ENCODE results near the gene NLRC5. TPM values are rescaled to one million over a fixed set of nuclear protein-coding genes. Genes with fewer than 3 reads are reported as not detected.

NLRC5 gene
- total RNA-seq, 1 experiment from 2014 or later = 0.98 TPM

DNA sequence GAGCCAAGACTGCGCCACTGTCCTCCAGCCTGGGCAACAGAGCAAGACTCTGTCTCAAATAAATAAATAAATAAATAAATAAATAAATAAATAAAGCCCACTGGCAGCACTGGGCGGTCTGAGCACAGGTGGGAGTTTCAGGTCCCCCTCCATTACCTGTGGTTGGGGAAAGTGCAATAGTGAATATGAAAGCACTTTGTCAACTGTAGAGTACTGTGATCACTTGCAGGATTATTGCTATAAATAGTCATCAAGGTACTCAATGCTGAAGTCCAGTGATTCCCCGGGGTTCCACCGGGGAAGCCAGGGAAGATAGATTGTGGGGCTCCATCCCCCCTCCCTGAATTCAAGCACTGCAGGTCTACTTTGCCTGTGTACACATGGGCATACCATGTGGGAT, 60.3 kb downstream of the NLRC5 start:
- ChIA-PET CTCF (no interaction called here), POLR2A (ENCODE audit: unreplicated experiment) (no interaction called here)
- intact Hi-C loops (cut with micrococcal nuclease) = no loop called here
- Histone ChIP-seq H3K9ac (ENCODE audit: low read length) (no peak overlapping the region), H3K27me3 (ENCODE audit: low read length) (no peaks in the 10 kb centered on the region), H2AFZ (ENCODE audit: low read length) (no peak overlapping the region), H3K4me2 (ENCODE audit: low read length) (no peak overlapping the region), H4K20me1 (ENCODE audit: low read length) (no peaks in the 10 kb centered on the region), H3K4me1 (ENCODE audit: insufficient read depth, low read length) (no peaks in the 10 kb centered on the region), H3K27ac (ENCODE audit: low read length) (no peak overlapping the region), H3K4me3 (ENCODE audit: low read length) (no peak overlapping the region), H3F3A (ENCODE audit: low read length, unreplicated experiment) (no peaks in the 10 kb centered on the region), H3K9me3 (ENCODE audit: low read length) (no peaks in the 10 kb centered on the region), H3K79me2 (ENCODE audit: low read length) (no peaks in the 10 kb centered on the region), H3K9me2 (replicated peaks; ENCODE audit: low read length) (no peaks in the 10 kb centered on the region), H3K36me3 (ENCODE audit: low read depth, low read length) (no peaks in the 10 kb centered on the region)
- no TSS peak for BruUV-seq (replicated peaks)
- ATAC-seq (no peak), DNase-seq (no peak)
- no peak for TF ChIP-seq EZH2phosphoT487 (IDR thresholded peaks at IDR 0.05; ENCODE audit: borderline replicate concordance, low read length)
- no peak for TF ChIP-seq EZH2 (IDR thresholded peaks at IDR 0.05; ENCODE audit: low read length, unreplicated experiment)
- TF ChIP-seq, protein P1, sequence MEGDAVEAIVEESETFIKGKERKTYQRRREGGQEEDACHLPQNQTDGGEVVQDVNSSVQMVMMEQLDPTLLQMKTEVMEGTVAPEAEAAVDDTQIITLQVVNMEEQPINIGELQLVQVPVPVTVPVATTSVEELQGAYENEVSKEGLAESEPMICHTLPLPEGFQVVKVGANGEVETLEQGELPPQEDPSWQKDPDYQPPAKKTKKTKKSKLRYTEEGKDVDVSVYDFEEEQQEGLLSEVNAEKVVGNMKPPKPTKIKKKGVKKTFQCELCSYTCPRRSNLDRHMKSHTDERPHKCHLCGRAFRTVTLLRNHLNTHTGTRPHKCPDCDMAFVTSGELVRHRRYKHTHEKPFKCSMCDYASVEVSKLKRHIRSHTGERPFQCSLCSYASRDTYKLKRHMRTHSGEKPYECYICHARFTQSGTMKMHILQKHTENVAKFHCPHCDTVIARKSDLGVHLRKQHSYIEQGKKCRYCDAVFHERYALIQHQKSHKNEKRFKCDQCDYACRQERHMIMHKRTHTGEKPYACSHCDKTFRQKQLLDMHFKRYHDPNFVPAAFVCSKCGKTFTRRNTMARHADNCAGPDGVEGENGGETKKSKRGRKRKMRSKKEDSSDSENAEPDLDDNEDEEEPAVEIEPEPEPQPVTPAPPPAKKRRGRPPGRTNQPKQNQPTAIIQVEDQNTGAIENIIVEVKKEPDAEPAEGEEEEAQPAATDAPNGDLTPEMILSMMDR (conservative IDR thresholded peaks at IDR 0.05; ENCODE audit: low read depth, low read length) = no peak

DNA sequence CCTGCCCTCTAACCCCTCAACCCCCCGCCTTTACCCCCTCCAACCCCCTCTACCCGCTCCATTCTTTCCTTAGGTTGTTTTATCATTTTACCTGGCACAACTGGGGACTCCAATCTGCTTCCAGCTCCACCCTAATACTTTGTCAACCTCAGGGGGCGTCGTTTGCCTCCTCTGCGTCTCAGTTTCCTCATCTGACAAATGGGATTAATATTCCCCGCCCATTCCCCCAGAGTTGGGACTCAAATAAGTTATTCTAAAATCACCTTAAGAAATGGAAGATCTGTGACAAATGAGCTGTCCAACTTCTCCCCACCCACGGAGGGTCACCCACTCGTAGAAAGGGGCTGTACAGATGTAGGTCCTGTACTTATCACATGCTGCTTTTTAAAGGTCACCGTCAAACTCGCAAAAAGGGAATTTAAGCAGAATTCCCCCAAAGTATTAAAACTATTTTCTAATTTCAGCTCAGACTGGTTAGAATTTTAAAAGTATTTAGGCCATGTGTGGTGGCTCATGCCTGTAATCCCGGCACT, 62.4 kb downstream of the NLRC5 start:
- Histone ChIP-seq H3K9me3 (ENCODE audit: low read length) (no peaks in the 10 kb centered on the region), H3K9me2 (replicated peaks; ENCODE audit: low read length) (no peaks in the 10 kb centered on the region), H3K4me2 (ENCODE audit: low read length) (no peak overlapping the region), H3K27me3 (ENCODE audit: low read length) (no peaks in the 10 kb centered on the region), H3K4me1 (ENCODE audit: insufficient read depth, low read length) (no peaks in the 10 kb centered on the region), H3K36me3 (ENCODE audit: low read depth, low read length) (no peaks in the 10 kb centered on the region), H3K27ac (ENCODE audit: low read length) (no peak overlapping the region), H3K79me2 (ENCODE audit: low read length) (no peaks in the 10 kb centered on the region), H3F3A (ENCODE audit: low read length, unreplicated experiment) (no peaks in the 10 kb centered on the region), H3K4me3 (ENCODE audit: low read length) (no peak overlapping the region), H2AFZ (ENCODE audit: low read length) (no peak overlapping the region), H3K9ac (ENCODE audit: low read length) (no peak overlapping the region), H4K20me1 (ENCODE audit: low read length) (no peaks in the 10 kb centered on the region)
- ATAC-seq = no peak
- intact Hi-C loops (cut with micrococcal nuclease) = no loop called here
- POLR2A ChIA-PET (ENCODE audit: unreplicated experiment) = no interaction called here
- BruUV-seq (replicated peaks) = no TSS peak
- CTCF ChIA-PET = no interaction called here
- TF ChIP-seq EZH2phosphoT487 (IDR thresholded peaks at IDR 0.05; ENCODE audit: borderline replicate concordance, low read length) (no peak), EZH2 (IDR thresholded peaks at IDR 0.05; ENCODE audit: low read length, unreplicated experiment) (no peak)
- TF ChIP-seq, protein P1 (conservative IDR thresholded peaks at IDR 0.05; ENCODE audit: low read depth, low read length) = no peak
- no peak for DNase-seq

DNA sequence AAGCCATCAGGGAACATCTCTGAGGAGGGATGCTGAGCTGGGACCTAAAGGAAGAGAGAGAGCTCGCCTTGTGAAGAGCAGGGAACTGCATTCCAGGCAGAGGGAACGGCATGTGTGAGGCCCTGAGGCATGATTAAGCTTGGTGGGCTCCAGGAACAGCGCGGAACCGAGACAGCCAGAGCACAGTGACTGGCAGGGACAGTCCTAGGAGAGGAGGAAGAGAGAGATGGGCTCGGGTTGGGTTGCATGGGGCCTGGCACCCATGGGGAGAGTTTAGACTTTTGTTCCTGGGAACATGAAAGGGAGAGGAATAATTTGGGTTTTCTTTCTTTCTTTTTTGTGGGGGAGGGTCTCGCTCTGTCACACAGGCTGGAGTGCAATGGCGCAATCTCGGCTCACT, 63.8 kb downstream of the NLRC5 start:
- BruUV-seq (replicated peaks) = no TSS peak
- CTCF ChIA-PET = no interaction called here

More for the DNA sequence above, 63.8 kb downstream of the NLRC5 start:
- no peak overlapping the region for H3K27ac ChIP-seq (ENCODE audit: low read length)
- no peak for DNase-seq
- H3K9ac ChIP-seq (ENCODE audit: low read length) = no peak overlapping the region
- H3K36me3 ChIP-seq (ENCODE audit: low read depth, low read length) = no peaks in the 10 kb centered on the region
- no peaks in the 10 kb centered on the region for H4K20me1 ChIP-seq (ENCODE audit: low read length)
- H3F3A ChIP-seq (ENCODE audit: low read length, unreplicated experiment) = no peaks in the 10 kb centered on the region
- no peak for ATAC-seq
- no peak overlapping the region for H3K4me2 ChIP-seq (ENCODE audit: low read length)
- no peaks in the 10 kb centered on the region for H3K9me2 ChIP-seq (replicated peaks; ENCODE audit: low read length)
- no peaks in the 10 kb centered on the region for H3K27me3 ChIP-seq (ENCODE audit: low read length)
- H2AFZ ChIP-seq (ENCODE audit: low read length) = no peak overlapping the region
- intact Hi-C loops (cut with micrococcal nuclease) = no loop called here
- H3K9me3 ChIP-seq (ENCODE audit: low read length) = no peaks in the 10 kb centered on the region
- TF ChIP-seq EZH2 (IDR thresholded peaks at IDR 0.05; ENCODE audit: low read length, unreplicated experiment) = no peak
- TF ChIP-seq, protein P1 (conservative IDR thresholded peaks at IDR 0.05; ENCODE audit: low read depth, low read length) = no peak
- TF ChIP-seq EZH2phosphoT487 (IDR thresholded peaks at IDR 0.05; ENCODE audit: borderline replicate concordance, low read length) = no peak
- H3K79me2 ChIP-seq (ENCODE audit: low read length) = no peaks in the 10 kb centered on the region
- no peaks in the 10 kb centered on the region for H3K4me1 ChIP-seq (ENCODE audit: insufficient read depth, low read length)
- no peak overlapping the region for H3K4me3 ChIP-seq (ENCODE audit: low read length)
- POLR2A ChIA-PET (ENCODE audit: unreplicated experiment) = no interaction called here
